Right renal pelvis (tissue), 4 donors: Measurements from ENCODE around the gene OR9Q1. TPM values are rescaled to one million over a fixed set of nuclear protein-coding genes. Genes with fewer than 3 reads are reported as not detected.

Source experiments
- DNase-seq, 4 donors: peaks; one replicate each; pipeline ENCODE4 v3.0.0-alpha.2; 2013; ENCODE audit warnings: low read depth in 4 of 4, low spot score in 3 of 4, missing footprints in 1 of 4
- polyA plus RNA-seq, 4 donors: library from polyadenylated mRNA; unstranded; fragments of 120-200 nt; gene quantifications; one replicate each; pipeline ENCODE4 v1.2.1, GENCODE V29; 2013; ENCODE audit not compliant: insufficient read length in 4 of 4

Gene OR9Q1
- polyA plus RNA-seq, 4 donors, result not detected

- no peak for DNase-seq
These were observed 204.4 kb downstream of the OR9Q1 start for GRCh38 chr11:58227956-58228615.

Other genes with a start within 250 kb of the OR9Q1 start
- gene OR6Q1, start 7.1 kb downstream of the OR9Q1 start, polyA plus RNA-seq, result not detected
- gene OR9I1, start 101.6 kb downstream of the OR9Q1 start, polyA plus RNA-seq, result not detected
- not detected for gene OR9Q2, start 165.2 kb downstream of the OR9Q1 start, polyA plus RNA-seq
- gene OR1S2, start 180.3 kb downstream of the OR9Q1 start, polyA plus RNA-seq, result not detected
- not detected for gene OR1S1, start 188.8 kb downstream of the OR9Q1 start, polyA plus RNA-seq
- gene OR10Q1, start 205.0 kb downstream of the OR9Q1 start, polyA plus RNA-seq, result not detected
- not detected for gene OR10W1, start 244.4 kb downstream of the OR9Q1 start, polyA plus RNA-seq